GM18868 (cell line): Measurements from ENCODE around the gene LRRC40.
A peak's percentile ranks its signal among the peaks of the same experiment; 100 is the strongest.
"Not testable (repeated sequence)": the region's sequence is repeated elsewhere in the genome, so short reads cannot be mapped to it uniquely, and the experiment has no call there.

Source experiments
- ATAC-seq: cut with Tn5 transposase; IDR thresholded peaks from one replicate; pipeline ENCODE4 v1.9.1; 2021; ENCODE audit warnings: mild to moderate bottlenecking, moderate library complexity; ENCODE audit not compliant: unreplicated experiment

LRRC40 gene

GRCh38 chr1:70204139-70204538 lies 1.2 kb downstream of the LRRC40 start:
- no peak for ATAC-seq

DNA sequence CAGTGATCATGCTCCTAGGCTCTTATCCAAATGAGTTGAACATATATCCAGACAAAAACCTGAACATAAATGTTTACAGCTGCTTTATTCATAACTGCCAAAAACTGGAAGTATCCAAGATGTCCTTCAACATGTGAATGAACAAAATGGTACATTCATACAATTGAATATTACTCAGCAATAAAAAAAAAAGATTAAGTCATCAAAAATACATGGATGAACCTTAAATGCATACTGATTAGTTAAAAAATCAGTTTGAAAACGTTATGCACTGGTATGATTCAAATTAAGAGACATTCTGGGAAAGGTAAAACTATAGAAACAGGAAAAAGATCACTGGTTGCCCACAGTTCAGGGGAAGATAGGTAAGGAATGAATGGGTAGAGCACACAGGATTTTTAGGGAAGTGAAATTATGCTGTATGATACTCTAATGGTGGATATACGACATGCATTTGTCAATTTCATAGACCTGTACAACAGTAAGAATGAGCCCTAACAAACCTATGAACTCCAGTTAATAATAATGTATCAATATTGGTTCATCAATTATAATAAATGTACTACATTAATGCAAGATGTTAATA lies 3.1 kb downstream of the LRRC40 start:
- ATAC-seq, result peak; percentile 37

- no peak for ATAC-seq
Observed at GRCh38 chr1:70200065-70200464, 5.3 kb downstream of the LRRC40 start.

DNA sequence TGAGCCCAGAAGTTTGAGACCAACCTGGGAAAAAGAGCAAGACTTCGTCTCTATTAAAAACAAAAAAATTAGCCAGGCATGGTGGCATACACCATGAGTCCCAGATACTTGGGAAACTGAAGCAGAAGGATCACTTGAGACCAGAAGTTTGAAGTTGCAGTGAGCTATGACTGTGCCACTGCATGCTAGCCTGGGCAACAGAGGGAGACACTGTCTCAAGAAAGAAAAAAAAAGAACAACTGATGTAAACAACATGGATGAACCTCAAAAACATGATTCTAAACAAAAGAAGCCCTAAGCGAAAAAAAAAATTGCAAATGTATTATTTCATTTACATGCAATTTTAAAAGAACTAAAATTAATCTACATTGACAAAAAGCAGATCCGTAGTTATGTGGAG lies 9.0 kb downstream of the LRRC40 start:
- no peak for ATAC-seq

- ATAC-seq, result no peak
Observed at GRCh38 chr1:70195342-70195741, 10.0 kb downstream of the LRRC40 start.

GRCh38 chr1:70194601-70195000 lies 10.8 kb downstream of the LRRC40 start:
- ATAC-seq, result no peak

GRCh38 chr1:70192446-70192845 lies 12.9 kb downstream of the LRRC40 start:
- ATAC-seq, result not testable (repeated sequence)

- no peak for ATAC-seq
Observed at GRCh38 chr1:70190180-70190579, 15.2 kb downstream of the LRRC40 start.

DNA sequence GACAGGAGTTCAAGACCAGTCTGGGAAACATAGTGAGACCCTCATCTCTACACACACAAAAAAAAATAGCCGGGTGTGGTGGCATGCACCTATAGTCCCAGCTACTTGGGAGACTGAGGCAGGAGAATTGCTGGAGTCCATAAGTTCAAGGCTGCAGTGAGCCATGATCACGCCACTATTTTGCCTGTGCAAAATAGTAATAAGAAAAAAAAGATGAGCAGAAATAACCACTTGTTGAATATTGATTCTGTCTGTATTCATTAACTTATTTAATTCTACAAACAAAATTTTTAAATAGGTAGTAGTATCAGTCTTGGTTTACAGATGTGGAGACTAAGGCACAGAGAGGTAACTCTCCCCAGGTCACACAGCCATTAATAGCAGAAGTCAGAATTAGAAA lies 16.9 kb downstream of the LRRC40 start:
- no peak for ATAC-seq

GRCh38 chr1:70185181-70185580 lies 20.2 kb downstream of the LRRC40 start:
- not testable (repeated sequence) for ATAC-seq

DNA sequence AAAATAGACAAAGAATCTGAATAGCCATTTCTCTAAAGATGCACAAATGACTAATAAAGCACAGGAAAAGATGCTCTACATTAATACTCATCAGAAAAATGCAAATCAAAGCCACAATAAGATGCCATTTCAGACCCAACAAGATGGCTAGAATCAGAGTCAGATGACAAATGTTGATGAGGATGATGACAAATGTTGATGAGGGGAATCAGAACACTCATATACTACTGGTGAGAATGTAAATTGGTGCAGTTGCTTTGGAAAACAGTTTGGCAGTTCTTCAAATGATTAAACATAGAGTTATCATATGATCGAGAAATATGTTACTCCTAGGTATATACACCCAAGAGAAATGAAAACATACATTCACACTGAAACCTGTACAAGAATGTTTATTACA lies 33.9 kb downstream of the LRRC40 start:
- no peak for ATAC-seq

DNA sequence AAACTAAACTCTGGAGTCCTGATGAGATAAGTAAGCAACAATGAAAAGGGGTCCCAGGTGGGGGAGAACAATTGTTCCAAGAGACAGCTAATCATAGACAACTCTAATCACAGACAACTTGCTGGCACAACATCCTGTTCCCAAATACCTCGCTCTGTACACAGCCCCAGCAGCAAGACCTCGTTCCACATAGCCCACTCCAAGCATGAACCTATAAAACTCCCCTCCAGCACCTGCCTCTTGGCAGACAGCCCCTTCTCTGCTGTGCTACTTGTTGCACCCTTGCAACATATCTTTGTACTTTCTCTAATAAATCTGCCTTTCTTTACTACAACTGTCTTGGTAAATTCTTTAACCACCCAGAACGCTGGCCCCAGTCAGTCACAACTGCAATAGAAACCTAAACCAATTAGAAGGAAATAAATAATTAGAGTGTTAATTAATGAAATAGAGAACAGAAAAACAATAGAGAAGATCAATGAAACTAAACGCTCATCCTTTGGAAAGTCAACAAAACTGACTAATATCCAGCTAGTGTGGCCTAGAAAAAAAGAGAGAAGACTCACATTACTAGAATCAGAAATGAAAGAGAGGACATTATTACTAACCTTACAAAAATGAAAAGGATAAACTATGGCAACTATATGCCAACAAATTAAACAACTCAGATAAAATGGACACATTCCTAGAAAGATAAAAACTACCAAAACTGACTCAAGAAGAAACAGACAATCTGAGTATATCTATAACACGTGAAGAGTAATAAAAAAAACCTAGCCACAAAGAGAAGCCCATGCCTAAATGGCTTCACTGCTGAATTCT lies 36.1 kb downstream of the LRRC40 start:
- ATAC-seq, result peak; percentile 63

DNA sequence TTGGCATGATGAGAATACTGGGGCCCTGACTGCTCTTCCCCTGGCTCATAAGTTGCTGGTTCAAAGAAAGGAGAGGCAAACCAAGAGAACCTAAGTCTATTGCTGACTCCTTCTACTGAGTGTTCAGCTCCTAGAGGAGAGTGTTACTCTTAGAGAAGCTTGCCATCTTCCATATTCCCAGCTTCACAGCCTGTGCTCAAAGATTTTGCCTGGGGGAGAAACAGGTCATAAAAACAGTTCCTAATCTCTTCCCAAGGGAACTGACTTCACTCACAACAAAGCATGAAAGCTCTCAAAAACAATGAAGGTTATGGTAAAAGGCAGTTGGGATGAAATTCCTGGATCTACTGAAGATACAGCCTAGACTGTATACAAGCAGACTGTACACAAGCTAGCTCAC lies 37.1 kb downstream of the LRRC40 start:
- ATAC-seq, result no peak

- ATAC-seq, result peak; percentile 71
Observed at GRCh38 chr1:70164350-70164749, 41.0 kb downstream of the LRRC40 start.

GRCh38 chr1:70156529-70157120 lies 48.8 kb downstream of the LRRC40 start:
- no peak for ATAC-seq

GRCh38 chr1:70153739-70154138 lies 51.6 kb downstream of the LRRC40 start:
- no peak for ATAC-seq

DNA sequence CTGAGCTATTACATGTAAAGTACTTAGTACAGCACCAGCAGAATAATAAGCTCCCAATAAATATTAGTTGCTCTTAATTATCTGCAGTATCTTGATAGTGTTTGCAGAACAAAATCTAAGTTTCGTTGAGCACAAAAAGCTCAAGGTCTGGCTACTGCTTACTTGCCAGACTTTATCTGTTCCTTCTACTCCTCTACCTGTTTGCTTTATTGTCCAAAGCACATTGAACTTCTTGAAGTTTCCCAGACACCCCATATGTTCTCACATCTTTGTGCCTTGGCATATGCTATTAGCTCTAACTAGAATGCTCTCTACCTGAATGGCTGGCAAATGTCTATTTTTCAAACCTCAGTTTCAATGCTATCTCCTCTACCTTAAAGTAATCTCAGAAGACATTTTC lies 54.9 kb downstream of the LRRC40 start:
- no peak for ATAC-seq

DNA sequence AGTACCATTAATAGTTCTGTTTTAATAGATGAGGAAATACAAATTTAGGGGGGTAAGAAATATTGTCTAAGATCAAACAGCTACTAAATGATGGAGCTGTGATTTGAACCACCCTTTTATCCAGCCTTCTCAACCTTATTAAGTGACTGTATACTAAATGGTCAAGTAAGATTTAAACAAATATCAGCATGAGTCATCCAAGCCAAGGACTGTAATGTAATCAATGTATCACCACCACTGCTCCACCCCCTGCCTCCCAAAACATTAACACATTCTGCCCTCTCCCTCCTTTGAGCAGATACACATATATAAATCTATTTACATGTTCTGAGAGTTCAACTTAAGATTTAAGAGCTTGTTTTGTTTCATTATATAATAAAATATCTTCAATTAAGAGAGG lies 58.9 kb downstream of the LRRC40 start:
- no peak for ATAC-seq

DNA sequence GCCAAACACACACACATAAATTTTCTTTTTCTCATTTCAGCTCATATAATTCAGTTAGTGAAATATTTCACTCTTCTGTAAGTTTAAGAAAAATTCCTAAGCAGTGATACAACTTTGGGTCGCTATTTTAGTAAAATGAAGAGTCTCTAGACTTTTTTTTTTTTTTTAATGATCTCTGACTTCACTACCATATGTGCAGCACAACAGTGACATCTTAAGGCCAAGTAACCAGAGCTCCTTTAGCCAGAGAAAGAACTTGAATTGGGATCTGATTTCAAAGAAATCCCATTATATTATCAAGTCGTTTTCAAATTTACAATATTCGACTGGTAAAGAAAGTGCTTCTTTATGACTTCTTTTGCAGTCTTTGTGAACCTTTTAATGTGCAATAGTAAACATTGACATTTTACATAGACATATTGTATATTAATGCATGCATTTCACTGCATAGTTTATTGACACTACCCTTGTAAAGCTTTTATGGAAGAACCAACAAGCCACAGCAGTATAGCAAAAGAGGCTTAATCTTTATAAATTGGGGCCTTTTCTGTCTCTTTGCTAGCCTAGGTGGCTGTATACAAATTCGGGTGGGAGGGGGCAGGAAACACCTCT lies 62.2 kb downstream of the LRRC40 start:
- ATAC-seq, result no peak

- ATAC-seq, result no peak
Observed at GRCh38 chr1:70142075-70142474, 63.3 kb downstream of the LRRC40 start.

DNA sequence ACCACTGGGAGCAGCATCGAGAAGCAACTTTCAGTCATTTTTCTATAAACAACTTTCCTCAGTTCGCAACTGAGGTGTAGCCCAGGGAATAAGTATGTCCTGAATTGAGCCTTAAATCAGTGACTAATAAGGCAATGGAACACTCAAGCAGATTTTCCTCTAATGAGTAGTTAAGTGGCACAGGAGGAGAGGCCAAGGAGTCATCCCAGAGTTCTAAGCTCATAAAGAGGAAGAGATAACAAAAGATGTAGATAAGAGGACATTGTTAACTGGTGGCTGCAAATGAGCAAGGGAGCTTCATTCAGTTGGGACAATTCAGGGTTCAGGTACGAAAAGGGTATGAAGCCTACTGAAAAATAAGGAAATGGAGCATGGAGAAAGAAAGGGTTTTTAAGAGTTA lies 64.5 kb downstream of the LRRC40 start:
- no peak for ATAC-seq

GRCh38 chr1:70140343-70140742 lies 65.0 kb downstream of the LRRC40 start:
- ATAC-seq, result no peak
